Melanocyte of skin (primary cell): ENCODE results near the gene TRPV5. TPM values are rescaled to one million over a fixed set of nuclear protein-coding genes. Genes with fewer than 3 reads are reported as not detected.

Source experiments
- total RNA-seq, 2 donors: library from RNA; depleted of rRNA; stranded (reverse); fragments of >200 nt; gene quantifications; 2 replicates each; pipeline ENCODE4 v1.2.3, GENCODE V29; 2012

TRPV5 gene
- total RNA-seq = not detected

DNA sequence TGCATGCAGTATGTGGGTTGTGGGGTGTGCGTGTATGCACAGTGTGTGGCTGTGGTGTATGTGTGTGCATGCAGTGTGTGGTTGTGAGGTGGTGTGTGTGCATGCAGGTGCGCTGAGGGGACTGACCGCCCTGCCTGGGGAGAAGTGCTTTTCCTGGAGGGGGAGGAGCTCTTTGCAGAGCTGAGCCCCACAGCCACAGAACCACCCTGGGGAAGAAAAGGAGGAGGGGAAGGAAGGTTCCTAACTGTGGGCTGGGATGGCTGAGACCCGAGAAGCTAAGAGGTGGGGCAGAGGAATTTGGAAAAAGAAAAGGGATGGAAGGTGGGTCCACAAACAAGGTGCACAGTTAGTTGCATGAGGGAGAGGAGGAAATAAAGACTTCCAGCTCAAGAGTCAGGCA, at the start of gene TRPV5:
TRPV5 (minus strand) TSS at position 123 of the 400 bp plus-strand sequence. CDS start 287 bp downstream, outside the sequence.

DNA sequence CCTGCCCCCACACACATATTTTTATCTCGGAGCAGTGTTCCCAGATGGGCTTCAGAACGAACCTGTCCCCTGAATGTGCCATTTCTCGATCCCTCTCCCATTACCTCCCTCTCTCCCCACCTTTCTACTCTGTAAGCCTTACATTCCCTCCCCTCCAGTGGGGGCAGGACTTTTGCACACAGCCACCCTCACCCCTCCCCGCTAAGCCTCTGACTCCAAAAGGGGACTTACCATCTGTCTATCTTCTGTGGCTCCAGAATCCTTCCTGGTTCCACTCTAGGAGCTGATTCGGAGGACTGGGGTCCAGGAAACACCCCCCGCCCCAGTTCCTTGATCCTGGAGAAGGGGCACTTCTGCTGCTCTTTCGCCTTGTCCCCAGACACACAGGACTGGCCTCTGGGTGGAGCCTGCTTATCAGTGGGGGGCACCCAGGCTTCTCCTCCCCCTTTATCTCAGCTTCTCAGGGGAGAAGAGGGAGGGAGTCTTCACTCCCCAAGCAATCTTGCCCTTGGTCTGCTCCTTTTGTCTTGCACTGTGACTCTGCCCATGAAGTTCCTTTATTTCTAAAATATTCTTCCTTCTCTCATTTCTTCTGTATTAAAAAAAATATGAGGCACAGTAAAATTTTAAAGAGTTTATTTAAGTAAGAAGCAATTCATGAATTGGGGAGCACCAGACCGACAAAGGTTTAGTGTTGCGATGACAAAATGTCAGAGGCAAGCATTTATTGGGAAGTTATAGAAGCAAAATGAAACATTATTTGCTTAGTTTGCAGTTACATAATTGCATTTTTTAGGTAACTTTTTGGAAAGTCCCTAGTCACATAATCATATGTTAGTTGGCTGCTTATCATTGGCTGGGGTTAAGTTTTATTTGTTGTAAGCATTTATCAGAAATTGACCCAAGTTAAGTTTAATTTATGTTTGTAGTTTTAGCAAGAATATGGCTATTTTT, 28.7 kb upstream of the TRPV5 start, which contains the start of gene KEL:
KEL (minus strand) TSS at position 391 of the 954 bp plus-strand sequence; CDS start at position 234, 157 bp downstream.

DNA sequence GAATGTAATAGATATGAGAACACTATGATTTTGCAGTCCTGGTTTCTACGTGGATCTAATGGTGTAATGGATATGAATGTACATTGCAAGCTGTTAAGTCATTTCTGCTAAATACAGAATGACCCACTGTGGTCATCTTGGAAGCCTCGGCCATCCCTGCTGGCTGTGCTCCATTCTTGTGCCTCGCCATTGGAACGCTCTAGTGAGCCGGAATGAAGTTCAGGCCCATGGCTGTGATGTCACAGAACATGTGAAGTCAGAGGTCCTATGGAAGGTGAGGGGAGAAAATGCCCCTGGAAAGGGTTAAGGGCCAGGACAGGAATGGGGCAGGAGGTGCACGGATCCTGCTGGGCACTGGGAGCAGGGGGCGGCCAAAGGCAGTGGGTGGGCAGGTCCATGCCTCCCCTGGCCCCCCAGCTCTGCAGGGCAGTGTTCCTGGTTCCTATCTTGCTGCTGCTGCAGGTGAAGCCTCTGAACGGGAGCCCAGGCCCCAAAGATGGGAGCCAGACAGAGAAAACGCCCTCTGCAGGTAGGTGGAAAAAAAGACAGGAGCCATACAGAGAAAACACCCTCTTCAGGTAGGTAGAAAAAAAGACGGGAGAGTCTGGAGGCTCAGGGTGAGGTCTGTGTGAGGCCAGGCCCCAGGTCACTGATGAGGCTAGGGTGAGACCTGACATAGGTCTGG, 5.8 kb upstream of the TRPV5 start, which contains the start of gene LLCFC1:
LLCFC1 (plus strand) TSS at position 259 of the 685 bp plus-strand sequence; CDS start at position 397, 138 bp downstream.

DNA sequence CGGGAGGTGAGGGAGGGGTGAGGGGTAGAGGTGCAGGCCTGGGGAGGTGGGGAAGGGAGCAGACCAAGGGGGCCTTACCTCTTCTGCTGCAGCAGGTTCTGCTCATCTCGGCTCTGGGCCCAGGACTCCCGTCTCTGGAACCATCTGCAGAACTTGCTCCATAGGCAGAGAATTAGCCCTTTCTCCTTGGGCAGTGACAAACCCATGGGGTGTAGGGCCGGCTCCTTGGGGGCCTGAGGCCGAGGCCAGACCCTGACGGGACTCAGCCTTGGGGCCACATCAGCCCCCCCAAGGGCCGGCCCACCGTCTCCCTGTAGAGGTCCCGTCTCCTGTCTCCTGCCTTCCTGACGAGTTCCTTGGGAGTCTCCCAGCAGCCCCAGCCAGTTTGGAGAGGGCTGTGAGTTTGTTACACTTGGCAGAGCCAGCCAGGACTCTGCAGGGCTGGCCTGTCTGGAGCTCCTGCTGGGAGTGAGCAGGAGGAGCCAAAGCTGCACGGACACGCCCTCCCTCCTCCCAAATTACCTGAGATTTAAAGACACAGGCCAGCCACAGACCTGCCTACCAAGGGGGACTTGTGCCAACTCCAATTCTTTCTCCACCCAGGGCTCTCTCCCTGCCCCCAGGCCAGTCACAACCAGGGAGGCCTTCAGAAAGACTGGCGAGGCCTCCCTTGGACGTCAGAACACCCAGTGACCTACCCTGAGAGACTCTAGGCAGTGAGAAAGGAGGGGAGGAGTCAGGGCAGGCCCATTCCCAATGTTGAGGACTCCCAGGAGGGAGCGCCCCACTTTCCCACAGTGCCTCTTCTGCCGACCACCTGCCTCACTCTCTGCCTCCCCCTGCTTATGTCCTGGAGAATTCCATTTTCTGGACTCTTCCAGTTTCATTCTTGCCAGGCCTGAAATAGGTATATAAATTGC, 48.0 kb downstream of the TRPV5 start, which contains the start of gene TRPV6:
TRPV6 (minus strand) TSS at position 435 of the 920 bp plus-strand sequence.

Other genes with a start within 250 kb of the TRPV5 start
- not detected for gene PRSS1, start 184.3 kb downstream of the TRPV5 start, total RNA-seq
- gene PRSS2, start 162.8 kb downstream of the TRPV5 start, total RNA-seq = not detected
- gene EPHB6, start 78.7 kb downstream of the TRPV5 start, total RNA-seq = under 1 TPM; under 0.01 to 0.34 TPM
- not detected for gene TRPV6, start 48.0 kb downstream of the TRPV5 start, total RNA-seq
- not detected for gene LLCFC1, start 5.7 kb upstream of the TRPV5 start, total RNA-seq
- under 1 TPM in 1 of 2 donors, not detected in 1; 0.34 TPM for gene KEL, start 28.6 kb upstream of the TRPV5 start, total RNA-seq
- under 1 TPM in 1 of 2 donors, not detected in 1; 0.34 TPM for gene OR9A2, start 93.4 kb upstream of the TRPV5 start, total RNA-seq
- not detected for gene OR6V1, start 118.6 kb upstream of the TRPV5 start, total RNA-seq
- not detected for gene PIP, start 198.3 kb upstream of the TRPV5 start, total RNA-seq
- gene TAS2R39, start 249.7 kb upstream of the TRPV5 start, total RNA-seq = not detected